Measurements from ENCODE around the gene MKLN1.
"Not testable (repeated sequence)": the region's sequence is repeated elsewhere in the genome, so short reads cannot be mapped to it uniquely, and the experiment has no call there.

MKLN1 gene

DNA sequence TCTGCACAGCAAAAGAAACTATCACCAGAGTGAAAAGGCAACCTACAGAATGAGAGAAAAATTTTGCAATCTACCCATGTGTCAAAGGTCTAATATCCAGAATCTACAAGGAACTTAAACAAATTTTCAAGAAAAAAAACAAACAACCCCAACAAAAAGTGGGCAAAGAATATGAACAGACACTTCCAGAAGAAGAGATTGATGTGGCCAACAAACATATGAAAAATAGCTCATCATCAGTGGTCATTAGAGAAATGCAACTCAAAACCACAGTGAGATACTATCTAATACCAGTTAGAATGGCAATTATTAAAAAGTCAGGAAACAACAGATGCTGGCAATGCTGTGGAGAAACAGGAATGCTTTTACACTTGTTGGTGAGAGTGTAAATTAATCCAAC is 7.1 kb upstream of the MKLN1 start:
- DNase-seq = no peak

DNA sequence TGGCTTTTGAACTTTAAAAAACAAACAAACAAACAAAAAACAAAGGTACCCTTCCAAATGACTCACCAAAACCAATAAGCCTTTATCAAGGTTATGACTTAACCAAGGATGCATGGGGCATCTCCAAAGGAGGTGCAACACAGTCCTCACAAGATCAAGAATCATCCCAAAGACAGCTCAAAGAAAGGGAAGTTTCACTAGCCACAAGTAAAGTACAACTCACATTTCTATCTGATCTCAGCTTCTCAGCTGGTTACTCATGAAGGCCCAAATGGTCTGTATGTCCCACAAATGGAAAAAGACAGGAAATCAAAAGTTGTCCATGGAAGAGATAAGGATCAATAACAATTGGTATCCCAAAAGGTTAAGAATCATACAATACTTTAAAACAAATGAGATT is 6.0 kb upstream of the MKLN1 start:
- no peak for DNase-seq

DNA sequence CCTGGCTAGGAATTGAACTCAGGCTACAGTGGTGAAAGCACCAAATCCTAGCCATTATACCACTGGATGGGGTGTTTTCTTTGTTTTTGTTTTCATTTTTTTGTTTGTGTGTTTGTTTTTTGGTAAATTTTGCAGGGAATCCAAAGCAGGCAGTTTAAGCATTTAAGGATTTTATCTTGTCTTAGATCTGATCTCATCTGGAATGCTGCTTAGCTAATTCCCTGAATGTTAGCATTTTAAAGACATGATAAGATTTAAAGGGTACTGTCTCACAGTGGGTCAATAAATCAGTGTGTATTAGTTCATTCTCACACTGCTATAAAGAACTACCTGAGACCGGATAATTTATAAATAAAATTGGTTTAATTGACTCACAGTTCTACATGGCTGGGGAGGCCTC is 5.6 kb upstream of the MKLN1 start:
- DNase-seq = no peak

DNA sequence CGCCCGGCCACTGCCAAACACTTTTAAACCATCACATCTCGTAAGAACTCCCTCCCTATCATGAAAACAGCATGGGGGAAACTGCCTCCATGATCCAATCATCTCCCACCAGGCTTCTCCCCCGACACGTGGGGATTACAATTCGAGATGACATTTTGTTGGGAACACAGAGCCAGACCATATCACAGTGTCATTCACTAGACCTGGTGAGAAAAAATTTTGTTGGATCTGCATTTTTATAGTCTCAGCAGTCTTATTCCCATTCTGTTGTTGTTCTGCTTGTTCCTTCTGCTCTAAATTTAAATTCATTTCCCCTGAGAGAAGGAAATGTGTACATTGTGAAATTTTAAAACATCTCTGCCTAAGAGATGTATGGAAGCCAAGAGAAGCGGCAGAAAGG is 4.8 kb upstream of the MKLN1 start:
- DNase-seq = no peak

DNA sequence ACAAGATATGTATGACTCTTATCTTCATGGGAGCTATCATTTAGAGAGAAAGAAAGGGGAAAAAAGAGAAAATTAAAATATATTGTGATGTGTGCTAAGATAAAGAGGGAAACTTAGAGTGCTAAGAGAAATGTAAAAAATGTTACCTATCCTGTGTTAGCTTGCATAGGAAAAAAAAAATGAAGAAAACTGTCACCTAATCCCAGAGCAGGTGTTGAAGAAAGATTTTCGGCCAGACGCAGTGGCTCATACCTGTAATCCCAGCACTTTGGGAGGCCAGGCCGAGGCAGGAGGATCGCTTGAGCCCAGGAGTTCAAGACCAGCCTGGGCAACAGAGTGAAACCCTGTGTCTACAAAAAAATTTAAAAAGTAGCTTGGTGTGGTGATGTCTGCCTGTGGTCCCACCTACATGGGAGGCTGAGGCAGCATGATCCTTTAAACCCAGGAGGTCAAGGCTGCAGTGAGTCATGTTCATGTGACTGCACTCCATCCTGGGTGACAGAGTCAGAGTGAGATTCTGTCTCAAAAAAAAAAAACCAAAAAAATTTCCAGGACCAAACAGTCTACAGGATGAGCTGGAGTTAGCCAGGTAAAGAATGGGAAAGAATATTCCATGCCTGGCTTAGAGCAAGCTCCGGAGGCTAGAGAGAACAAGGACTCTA is 2.4 kb upstream of the MKLN1 start:
- no peak for DNase-seq

DNA sequence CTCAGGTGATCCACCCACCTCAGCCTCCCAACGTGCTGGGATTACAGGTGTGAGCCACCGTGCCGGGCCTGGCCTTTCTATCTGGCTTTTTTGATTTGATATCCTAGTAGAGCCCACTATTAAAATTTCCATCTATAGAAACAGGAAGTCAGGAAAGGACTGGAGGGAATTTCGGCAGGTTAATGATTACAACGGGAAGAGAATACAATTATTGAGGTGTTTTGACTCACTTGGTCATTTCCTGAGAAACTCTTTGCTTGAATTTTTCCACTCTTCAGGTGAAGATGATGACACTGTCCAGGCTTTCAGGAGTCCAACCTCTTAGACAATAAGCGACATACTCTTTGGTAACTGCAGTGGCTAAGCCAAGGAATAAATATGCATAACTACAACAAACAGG is 1.1 kb upstream of the MKLN1 start:
- no peak for DNase-seq

DNA sequence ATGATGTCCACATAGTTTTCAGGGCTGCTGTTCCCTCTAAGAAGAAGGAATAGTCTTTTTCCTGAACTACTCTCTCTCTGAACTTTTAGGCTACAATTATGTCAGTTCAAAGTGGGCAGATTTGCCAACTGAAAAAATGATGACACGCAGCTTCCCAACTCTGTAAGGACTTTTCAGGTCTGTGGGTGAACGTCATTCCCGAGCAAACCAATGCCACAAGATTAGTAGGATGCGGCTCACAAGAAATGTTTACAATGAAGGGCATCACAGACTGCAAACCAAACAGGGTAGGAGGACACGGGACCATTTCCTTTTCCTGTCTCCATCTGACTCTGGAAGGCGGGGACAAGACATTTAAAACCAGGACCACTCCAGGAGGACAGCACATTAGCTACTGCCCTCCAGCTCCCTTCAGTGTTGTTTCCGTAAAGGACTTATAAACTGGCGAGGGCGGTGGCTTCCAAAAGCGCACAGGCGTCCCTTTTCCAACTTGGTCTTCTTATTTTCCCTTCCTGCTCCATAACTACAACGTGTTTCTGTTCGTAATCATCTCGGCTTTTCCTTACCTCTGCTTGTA is 539 bp upstream of the MKLN1 start:
- peak; percentile 59 to 64 for DNase-seq

DNA sequence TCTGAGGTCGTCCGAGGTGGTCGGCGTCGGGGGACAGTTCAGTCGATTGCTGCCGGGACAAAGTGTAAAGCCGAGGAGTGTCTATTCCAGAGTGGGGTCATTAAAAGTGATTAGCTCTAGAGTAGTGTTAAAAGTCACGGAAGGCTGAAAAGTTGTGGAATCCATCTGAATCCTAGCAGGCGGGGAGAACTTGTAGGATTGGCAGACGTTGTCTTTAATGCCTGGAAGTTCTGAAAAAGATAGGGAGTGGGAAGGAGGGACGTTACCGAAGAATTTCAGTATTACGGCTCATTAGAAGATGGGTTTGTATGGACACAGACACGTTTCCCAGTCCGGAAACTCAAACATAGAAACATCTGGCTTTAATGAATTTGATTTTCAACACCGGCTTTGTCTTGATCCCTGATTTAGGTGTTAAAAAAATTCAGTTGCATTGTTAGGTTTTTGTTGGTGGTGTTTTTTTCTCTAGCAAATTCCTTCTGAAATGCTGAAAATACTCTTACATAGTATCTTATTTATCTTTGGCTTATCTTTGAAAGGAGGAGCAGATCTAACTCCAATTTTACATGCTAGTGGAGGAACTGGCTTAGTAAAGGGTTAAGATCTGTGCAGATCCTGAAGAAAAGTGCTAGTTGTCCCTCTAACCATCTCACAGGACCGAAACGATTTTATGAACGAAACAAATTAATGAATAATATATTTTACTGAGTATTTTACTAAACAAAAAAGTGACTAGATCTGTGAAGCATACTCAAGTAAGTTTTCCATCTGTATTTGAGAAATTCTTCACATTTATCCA is 900 bp downstream of the MKLN1 start:
- peak in 1 of 2 donors; percentile 48 for DNase-seq

DNA sequence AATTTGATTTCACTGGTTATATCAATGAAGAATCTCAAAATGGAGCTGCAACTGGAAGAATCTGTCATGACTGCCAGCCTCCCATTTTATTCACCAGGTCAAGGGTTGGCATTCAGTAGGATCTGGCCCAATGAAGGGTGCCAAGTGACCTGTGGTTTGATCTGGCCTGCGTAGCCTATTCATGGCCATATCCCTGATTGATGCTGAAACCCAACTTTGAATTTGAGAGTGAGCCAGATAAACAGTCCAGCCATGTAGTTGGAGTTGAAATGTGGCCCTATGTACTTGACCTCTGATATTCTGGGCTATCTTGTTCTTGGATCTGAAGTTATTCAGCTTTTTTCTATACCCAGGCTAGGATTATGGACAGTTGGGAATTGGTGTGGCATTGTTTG is 1.5 kb downstream of the MKLN1 start:
- DNase-seq = no peak

DNA sequence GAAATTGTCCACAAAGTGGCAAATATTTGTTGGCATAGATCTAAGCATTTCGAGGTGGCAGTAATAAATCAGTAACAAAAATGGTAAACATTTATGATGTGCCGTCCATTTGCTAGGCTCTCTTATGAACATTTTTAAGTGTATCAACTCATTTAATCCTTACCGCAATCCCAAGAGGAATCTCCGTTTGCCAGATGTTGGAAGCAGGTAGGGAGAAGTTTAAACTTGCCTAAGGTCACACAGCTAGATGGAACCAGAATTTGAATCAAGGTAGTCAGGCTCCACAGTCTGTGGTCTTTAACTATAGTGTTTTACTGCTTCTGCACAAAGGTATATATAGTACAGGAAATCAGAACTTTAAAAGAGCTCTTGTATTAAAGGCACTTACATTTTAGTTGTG is 2.6 kb downstream of the MKLN1 start:
- DNase-seq = no peak

DNA sequence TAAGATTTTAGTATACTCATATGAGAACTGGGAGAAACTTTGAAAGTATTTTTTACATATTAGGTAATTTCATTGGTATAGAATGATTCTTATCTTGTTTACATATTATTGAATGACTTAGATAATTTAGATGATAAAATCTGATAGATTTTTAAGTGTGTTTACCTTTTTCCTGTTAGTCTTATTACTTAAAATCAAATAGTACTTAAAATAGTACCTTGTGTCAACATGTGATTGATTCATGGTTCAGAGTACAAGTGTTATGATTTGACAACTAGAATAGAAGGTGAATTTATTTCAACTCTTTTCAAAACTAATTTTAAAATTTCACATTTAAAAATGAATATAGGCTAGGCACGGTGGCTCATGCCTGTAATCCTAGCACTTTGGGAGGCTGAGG is 4.1 kb downstream of the MKLN1 start:
- DNase-seq = no peak

DNA sequence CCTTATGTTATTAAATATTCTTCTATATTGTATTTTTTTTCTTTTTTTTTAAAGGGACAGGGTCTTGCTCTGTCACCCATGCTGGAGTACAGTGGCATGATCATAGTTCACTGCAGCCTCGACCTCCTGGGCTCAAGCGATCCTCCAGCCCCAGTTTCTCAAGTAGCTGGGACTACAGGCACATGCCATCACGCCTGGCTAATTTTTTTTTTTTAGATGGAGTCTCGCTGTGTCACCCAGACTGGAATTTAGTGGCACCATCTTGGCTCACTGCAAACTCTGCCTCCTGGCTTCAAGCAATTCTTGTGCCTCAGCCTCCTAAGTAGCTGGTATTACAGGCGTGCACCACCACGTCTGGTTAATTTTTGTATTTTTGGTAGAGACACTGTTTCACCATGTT is 5.1 kb downstream of the MKLN1 start:
- DNase-seq = not testable (repeated sequence)

DNA sequence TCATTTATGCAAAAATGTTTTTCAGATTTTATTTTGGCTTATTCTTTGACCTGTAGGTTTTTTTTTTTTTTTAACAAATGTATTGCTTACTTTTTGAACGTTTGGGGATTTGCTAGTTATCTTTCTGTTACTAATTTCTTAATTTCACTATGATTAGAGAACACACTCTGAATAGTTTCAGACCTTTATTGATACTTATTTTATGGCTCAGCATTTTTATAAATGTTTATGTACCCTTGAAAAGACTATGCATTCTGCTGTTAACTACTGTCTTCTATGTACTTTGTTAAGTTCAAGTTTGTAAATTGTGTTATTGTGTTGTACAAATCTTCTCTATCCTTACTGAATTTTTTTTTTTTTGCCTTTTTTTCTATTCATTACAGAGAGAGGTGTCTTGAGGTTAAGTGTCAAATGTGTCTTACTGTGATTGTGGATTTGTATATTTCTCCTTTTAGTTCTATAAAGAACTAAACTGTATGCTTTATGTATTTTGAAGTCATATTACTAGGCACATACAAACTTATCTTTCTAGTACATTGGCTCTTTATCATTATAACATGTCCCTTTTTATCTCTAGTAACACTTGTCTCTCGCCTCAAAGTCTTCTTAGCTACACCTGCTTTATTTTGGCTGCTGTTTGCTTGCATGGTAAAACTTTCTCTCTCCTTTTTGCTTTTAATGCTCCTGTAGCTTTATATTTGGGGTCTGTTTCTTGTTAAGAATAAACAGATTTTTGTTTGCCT is 8.1 kb downstream of the MKLN1 start:
- DNase-seq = no peak

DNA sequence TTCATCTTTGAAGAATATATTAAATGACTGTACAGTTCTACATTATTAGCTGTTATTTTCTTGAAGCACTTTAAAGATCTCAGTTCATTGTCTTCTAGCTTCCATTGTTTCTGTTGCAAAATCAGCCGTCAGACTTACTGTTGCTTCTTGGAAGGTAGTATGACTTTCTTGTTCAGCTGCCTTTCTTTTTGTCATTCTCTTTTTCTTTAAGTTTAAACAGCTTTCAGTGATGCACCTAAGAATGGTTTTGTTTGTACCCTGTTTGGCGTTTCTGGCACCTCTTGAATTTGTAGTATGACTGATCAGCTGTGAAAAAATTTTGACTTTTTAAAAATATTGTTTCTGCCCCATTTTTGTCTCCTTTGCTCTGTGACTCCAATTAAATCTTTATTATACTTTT is 9.3 kb downstream of the MKLN1 start:
- no peak for DNase-seq

DNA sequence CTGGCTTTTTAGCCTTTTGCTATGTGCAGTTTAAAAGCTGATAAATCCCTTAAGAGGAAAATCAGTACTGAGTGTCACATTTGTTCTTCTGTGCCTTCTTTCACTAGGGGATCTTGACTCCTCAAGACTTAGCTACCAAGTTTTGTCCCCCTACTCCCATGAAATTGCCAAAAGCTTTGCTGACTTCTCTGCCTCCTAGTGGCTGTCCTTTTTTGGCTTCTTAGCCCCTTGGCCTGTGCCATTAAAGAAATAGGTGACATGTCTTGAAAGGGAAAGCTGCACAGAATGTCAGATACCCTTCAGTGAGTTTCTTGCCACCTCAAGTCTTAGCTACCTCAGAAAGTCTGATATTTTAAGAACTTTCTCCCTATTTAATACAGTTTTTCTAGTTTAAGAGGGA is 10.5 kb downstream of the MKLN1 start:
- DNase-seq = no peak

DNA sequence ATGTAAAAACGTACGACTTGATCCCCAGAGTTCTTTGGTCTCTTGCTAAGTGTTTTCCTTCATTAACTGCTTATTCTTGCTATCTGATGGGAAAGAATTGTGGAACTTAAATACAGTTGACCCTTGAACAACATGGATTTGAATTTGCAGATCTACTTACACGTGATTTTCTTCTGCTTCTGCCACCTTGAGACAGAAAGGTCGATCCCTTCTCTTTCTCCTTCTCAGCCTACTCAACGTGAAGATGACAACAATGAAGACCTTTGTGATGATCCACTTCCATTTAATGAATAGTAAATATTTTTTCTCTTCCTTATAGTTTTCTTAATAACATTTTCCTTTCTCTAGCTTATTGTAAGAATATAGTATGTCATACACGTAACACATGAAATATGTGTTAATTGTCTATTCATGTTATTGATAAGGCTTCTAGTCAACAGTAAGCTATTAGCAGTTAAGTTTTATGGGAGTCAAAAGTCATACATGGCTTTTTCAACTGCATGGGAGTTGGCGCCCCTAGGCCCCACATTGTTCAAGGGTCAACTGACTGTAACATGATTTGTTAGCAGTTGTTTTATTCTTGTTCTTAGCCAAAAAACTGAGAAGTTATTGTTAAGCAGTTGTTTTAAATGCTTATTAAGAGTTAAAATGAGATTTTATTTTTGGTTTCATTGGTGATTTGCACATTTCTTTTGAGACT is 11.2 kb downstream of the MKLN1 start:
- DNase-seq = no peak

DNA sequence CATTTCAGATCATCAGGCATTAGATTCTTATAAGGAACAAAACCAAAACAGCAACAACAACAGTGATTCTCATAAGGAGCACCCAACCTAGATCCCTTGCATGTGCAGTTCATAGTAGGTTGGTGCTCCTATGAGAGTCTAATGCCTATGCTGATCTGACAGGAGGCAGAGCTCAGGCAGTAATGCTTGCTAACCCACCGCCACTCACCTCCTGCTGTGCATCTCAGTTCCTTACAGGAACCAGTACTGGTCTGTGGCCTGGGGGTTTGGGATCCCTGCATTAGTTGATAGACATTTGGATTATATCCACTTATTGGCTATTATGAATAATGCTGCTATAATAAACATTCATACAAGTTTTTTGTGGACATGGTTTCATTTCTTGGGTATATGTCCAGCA is 14.0 kb downstream of the MKLN1 start:
- DNase-seq = no peak

DNA sequence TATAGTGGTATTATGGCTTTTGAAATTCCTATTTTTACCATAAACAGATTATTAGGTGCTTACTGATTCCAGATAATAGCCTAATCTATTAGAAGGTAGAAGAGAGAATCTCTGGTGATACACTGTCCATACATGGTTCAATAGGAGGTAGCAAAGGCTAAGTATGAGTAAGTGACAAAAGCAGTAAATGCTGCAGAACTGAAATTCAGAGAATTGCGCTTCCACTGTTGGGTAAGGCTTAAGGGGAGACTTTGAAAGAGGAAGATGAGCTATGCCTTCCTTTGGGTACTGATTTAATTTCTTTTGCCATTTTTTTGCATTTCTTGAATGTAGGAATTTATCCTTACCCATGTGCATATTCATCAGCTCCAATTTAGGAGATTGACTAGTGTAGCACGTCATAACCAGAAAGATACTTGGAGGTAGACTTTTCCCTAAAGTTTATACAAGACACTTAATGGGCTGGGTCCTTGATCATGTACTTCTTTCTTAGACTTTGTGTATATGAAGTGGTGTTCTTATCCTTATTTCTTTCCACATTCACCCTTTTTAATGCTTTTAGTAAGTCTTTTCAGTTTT is 15.3 kb downstream of the MKLN1 start:
- DNase-seq = no peak

DNA sequence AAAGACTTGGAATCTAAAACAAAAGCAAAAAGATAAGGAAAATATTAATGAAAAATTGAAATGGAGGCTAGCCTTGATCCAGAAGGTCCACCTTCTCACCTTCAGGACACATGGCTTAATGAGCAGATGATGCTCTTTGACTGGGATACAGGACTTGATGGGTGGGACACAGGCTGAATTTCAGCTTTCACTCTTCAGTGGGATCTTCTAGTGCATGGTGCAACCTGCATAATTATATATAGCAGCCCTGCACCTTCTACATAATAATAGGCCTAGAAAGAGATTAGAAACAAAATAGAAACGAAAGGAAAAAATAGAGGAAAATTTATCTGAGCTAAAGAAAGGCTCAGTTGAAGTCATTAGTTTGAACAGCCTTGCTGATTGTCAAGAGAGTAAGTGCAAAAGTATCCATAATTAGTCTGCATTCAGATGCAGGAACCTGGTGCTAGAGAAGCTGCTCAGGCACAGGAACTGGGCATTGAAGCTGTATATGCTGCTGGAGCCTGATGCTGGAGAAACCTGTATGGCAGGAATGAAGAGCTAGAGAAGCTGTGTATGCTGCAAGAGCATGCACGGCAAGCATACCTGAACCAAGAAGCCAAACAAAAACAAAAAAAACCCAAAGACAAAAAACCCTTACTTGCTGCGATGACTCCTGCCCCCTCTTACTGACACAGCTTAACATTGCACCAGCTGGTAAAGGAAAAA is 19.4 kb downstream of the MKLN1 start:
- no peak for DNase-seq

DNA sequence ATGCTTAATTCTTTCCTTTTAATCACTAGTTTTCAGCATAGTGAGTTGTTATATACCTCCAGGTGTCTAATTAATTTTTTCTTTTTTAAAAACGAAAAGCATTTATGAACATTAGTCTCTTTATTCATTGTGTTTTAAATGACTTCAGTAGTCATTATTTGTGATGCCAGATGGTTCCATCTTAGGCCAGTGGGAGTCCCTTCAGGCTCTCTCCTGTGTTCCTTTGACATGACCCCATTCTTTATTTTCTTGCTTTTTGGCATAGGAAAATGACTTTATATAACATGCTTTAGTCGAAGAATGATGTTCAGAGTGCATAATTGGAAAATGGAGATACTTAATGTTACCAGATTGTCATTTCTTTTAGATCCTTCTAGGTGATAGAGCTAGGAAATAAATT is 24.4 kb downstream of the MKLN1 start:
- DNase-seq = no peak

DNA sequence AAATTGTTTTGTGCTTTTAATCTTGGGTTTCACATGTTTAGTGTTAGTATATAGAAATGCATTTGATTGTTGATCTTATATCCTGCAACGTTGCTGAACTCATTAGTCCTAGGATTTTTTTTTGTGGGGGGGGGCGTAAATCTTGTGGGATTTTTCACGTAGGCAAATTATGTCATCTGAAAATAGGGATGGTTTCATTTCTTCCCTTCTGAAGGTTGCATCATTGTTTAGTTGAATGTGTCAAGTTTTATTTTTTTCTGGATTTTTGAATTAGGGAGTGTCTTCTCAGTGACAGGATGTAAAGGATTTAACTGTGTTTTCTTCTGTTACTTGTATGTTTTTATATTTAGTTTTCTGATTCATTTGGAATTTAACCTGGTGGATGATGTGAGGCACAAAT is 26.7 kb downstream of the MKLN1 start:
- no peak for DNase-seq
